Stimulated activated CD4-positive, alpha-beta T cell treated with anti-CD3 and anti-CD28 coated beads, Interleukin-2, amount 100 ng/mL, for 4 hours (primary cell): ENCODE data around the gene PCGF1.
A peak's percentile ranks its signal among the peaks of the same experiment; 100 is the strongest.

Experiments
- DNase-seq: peaks from one replicate; pipeline ENCODE4 v3.0.0-alpha.2; 2020; ENCODE audit warnings: low read depth

The PCGF1 gene

DNA sequence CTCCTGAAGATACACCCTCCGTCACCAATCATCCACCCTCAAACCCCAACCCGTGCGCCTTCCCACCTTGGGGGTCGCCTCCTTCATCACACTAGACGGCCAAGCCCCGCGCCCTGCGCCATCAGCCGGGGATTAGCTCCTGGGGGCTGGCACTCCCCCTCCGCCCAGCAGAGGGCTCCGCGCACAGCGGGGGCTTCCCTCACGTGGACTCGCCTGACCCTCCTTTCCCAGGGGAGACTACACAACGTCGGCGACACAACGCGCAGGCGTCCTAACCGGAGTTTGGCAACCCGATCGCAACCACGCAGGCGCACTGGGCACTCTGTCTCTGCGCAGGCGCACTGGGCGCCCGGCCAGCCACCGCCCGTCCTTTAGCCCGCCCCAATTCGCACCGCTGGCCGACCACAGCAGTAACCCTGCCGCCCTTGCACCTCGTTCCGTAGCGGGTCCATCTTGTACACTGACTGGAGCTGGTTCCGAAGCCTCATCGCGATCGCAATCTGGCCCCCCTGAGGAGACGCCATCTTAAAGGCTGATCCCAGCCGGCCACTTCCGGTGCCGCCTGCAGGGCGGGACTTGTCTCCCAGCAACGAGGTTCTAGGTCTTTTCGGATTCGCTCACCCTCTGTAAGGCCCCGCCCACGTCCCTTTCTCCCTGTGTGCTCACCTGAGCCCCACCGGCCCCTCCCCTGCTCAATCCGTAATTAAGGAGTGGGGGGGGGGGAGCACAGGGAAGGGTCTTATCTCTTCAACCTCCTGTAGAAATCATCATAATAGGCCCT, at the start of gene PCGF1:
Gene PCGF1, minus strand, starts transcription at position 551 of the 781 bp plus-strand sequence. Its CDS starts 27 bp downstream, at position 524.
- DNase-seq: peak; percentile 99

DNA sequence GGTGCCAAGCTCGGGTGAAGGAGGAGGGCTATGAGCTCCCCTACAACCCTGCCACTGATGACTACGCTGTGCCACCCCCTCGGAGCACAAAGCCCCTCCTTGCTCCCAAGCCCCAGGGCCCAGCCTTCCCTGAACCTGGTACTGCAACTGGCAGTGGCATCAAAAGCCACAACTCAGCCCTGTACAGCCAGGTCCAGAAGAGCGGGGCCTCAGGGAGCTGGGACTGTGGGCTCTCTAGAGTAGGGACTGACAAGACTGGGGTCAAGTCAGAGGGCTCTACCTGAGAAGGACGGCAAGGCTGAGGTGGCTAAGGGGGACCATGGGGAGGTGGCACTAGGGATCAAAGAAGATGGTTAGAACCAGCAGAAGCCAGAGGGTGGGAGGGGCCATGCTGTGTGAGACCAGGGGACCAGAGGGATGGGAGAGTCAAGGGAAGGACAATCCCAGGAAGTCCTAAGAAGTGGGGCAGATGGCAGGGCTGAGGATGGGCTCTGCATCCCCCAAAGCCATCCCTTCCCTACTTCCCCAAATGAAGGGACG, 49.4 kb upstream of the PCGF1 start:
- DNase-seq: no peak

DNA sequence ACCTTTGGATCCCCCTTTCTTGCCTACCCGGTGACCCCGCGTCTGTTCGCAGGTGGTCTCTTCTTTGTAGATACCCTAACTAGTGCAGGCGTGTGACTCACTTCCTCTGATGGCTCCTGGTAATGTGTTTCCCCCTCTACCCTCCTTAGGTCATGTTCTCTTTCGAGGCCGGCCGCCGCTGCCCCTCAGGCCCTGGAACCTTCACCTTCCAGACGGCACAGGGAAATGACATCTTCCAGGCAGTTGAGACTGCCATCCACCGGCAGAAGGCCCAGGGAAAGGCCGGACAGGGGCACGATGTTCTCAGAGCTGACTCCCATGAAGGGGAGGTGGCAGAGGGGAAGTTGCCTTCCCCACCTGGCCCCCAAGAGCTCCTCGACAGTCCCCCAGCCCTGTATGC, 48.7 kb upstream of the PCGF1 start:
- no peak for DNase-seq

GRCh38 chr2:74555610-74556103, 48.2 kb upstream of the PCGF1 start:
- no peak for DNase-seq

- no peak for DNase-seq
Measured at GRCh38 chr2:74554820-74555531, 47.5 kb upstream of the PCGF1 start.

DNA sequence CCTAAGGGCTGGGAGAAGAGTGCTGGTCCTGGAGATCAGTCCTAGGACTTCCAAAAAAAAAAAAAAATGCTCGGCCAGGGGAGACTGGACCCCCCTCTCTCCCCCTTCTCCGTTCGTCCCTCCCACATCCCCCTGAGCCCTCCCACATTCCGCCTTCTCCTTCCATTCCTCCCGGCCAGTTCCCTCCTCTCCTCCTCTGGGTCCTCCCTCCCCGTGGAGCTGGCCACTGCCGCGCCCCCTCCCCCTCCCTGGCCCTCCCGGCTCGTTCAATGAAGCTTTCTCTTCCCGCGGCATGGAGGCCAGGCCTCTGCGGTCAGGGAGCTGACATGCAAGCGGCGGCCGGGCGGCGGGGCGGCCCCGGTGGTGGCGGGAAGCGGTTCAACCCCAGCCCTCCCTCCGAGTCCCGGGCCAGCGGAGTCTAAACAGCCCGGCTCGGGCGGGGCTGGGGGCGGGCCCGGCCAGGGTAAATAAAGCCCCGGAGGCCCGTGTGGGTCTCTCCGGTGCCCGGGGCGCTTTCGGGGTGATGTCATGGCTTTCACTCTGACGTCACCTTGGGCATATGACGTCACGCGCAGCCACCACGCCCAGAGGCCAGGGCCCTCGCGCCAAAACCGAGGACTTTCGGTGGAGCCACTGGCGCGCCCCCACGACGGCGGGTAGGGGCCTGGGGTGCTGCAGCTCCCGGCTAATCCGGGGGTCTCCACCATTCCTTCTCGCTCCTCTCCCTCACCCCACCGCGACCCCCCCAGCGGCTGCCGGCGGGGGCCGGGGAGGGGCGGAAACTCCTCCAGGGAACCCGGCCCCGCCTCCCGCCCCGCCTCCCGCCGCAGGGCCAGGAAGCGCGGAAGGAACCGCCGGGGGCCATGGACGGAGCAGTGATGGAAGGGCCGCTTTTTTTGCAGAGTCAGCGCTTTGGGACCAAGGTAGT, 46.7 kb upstream of the PCGF1 start, which contains the start of the genes DOK1 and LOXL3:
Gene DOK1, plus strand, starts transcription at position 829 of the 928 bp plus-strand sequence. Its CDS starts 35 bp downstream, at position 864.
Gene LOXL3, minus strand, starts transcription at position 51 of the 928 bp plus-strand sequence. CDS start 1,308 bp downstream, outside the sequence.
- peak; percentile 74 for DNase-seq

- no peak for DNase-seq
Measured at GRCh38 chr2:74552914-74553811, 45.7 kb upstream of the PCGF1 start.

DNA sequence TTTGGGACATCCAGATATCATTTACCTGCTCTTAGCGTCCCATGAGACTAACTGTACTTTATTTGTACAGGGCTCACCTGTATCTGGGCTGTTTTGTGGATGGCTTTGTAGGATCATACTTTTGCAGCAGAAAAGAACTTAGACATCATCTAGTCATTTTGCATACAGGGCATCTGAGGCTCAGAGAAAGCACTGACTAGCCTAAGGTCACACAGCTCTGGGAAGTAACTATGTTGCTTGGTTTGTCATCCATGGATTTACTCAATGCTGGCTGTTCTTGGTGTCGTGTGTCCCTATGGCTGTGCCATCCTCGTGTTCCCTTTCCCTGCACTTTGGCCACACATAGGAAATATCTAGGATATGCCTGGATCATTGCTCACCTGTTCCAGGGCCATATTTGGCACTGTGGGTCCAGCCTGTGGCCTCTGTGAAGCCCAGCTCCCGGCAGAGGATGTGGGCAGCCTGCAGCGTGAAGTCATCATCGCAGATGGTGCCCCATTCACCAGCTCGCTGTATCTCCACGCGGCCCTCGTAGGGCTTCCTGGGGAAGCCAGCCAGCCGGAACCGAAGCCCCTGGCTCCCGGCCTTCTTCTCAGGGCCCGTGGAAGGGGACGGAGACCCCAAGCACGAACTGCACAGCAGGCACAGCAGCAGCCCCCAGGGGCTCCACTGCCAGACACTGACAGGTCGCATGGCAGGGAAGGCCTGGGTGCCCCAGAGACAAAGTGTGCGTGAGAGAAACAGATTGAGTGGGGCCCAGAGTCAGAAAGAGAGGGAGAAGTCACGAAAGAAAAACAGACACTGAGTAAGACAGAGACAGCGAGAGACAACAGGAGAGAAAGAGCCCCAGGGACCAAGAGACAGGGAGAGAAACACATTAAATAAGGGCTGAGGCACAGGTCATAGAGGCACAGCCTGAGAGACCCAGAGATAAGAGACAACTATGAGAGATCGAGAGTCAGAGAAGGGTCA, 44.7 kb upstream of the PCGF1 start:
- no peak for DNase-seq

- no peak for DNase-seq
Measured at GRCh38 chr2:74551530-74551929, 44.0 kb upstream of the PCGF1 start.

GRCh38 chr2:74550231-74550630, 42.7 kb upstream of the PCGF1 start:
- DNase-seq: no peak

GRCh38 chr2:74548900-74549826, 41.7 kb upstream of the PCGF1 start:
- DNase-seq: no peak

DNA sequence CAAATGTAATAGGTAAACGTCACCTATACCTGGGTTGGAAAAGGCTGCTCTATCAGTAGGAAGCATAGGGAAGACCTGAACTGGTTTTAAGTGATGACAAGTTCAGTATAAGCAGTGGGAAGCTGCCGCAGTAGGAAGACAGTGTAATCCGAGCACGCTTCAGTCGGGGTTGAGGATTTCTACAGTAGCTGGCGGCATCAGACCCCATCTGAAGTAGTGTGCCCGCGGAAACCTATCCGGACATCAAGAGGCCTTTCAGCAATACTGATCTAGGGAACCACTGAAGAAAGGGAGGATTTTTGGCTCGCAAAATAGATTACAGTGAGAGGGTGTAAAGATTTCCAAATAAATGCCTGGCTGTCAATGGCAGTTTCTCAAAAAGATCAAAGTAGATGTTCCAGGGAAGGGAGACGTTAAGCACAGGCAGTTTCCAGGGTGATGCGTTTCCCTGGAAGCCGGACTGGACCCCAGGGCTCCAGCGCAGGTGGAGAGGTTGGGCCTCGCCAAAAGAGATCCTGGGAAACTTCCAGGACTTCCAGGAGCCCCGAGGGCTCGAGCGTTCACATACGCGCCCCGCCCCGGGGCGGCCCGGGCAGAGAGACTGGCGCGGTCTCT, 40.9 kb upstream of the PCGF1 start:
- no peak for DNase-seq

GRCh38 chr2:74546004-74546403, 38.5 kb upstream of the PCGF1 start:
- no peak for DNase-seq

DNA sequence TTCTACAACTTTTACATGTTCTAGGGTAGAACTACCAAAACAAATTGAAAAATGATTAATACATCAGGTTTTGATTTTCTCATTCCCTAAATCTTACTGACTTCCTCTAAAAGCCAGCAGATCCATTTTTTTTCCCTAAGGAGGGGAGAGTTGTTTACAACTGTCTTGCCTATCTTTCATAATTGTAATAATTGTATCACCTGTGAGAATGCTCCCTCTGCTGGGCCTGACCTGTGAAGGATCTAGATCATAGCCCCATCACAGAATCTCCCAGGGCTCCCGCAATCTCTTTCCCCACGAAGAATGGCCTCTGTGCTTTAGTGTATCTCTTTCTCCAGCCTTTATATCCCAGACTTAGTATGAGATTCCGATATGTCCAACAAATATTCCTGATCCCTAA, 37.1 kb upstream of the PCGF1 start:
- DNase-seq: no peak

DNA sequence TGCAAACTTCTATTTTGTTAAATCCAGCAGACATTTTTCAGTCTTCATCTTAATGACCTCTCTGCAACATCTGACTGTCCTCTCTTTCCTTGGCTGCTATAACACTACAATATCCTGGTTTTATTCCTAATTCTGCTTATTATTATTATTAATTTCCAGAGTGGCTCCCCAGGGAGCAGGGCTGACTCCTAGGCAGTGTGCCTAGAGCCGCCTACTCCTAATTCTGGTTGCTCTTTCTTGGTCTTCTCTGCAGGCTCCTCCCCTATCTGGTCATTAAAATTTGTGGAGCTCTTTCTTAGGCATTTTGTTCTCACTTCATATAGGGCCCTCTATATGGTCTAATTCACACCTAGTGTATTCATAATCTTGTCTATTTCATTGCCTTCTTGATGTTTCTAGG, 35.5 kb upstream of the PCGF1 start:
- DNase-seq: no peak

DNA sequence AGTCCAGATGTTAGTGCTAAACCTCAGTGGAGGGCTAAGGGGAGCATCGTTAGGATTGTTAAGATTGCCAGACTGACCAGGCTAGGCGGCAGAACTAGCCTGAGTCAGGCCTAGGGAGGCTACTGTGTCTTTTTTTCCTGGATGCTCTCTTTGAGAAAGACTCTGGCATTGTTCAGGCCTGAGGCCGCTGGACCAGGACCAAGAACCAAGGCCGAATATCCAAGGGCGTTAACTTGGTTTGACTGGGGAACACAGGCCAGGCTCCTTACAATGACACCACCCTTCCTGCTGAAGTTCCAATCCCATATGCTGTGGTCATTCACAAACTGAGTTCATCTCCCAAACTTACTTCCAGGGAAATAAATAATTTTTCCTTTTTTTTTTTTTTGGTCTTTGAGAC, 32.8 kb upstream of the PCGF1 start:
- DNase-seq: no peak

- no peak for DNase-seq
Measured at GRCh38 chr2:74538881-74539339, 31.4 kb upstream of the PCGF1 start.

DNA sequence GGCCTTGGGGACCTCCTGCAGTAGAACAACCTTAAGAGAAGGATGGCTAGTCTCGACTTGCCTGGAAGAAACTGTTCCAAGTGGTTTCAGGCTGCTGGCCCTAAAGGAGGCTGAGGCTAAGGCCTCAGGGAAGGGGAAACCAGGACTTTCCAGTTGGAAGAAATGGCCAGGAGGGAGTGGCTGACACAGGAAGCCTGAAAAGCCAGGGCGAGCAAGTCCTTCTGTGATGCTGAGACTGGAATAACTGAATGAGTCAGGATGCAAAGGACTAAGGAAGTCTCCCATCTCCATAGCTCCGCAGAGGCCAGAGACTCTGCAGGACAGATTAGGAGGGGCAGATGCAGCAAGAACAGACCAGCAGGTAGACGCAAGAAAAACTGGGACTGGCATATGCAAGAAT, 29.6 kb upstream of the PCGF1 start:
- no peak for DNase-seq
